GM19395 (cell line): ENCODE data around the gene TCTN1.
A peak's percentile ranks its signal among the peaks of the same experiment; 100 is the strongest.
"Not testable (repeated sequence)": the region's sequence is repeated elsewhere in the genome, so short reads cannot be mapped to it uniquely, and the experiment has no call there.

Experiments
- ATAC-seq: cut with Tn5 transposase; IDR thresholded peaks from one replicate; pipeline ENCODE4 v1.9.1; 2021; ENCODE audit warnings: mild to moderate bottlenecking, moderate library complexity; ENCODE audit not compliant: unreplicated experiment

Gene TCTN1

GRCh38 chr12:110613771-110614684, at the start of gene TCTN1:
TSS of gene TCTN1 (plus strand) at chr12:110614129. CDS start at chr12:110614183, 54 bp downstream.
- ATAC-seq = peak; percentile 89

GRCh38 chr12:110564471-110564991, 49.4 kb upstream of the TCTN1 start:
- ATAC-seq = no peak

- ATAC-seq = no peak
Observed at GRCh38 chr12:110565894-110566871, 47.7 kb upstream of the TCTN1 start.

- no peak for ATAC-seq
Observed at GRCh38 chr12:110566993-110567392, 46.9 kb upstream of the TCTN1 start.

GRCh38 chr12:110568752-110569151, 45.2 kb upstream of the TCTN1 start:
- no peak for ATAC-seq

GRCh38 chr12:110569838-110570237, 44.1 kb upstream of the TCTN1 start:
- not testable (repeated sequence) for ATAC-seq

GRCh38 chr12:110570798-110571197, 43.1 kb upstream of the TCTN1 start:
- not testable (repeated sequence) for ATAC-seq

GRCh38 chr12:110574044-110574443, 39.9 kb upstream of the TCTN1 start:
- no peak for ATAC-seq

GRCh38 chr12:110574717-110575230, 39.2 kb upstream of the TCTN1 start:
- ATAC-seq = not testable (repeated sequence)

GRCh38 chr12:110575326-110575725, 38.6 kb upstream of the TCTN1 start:
- ATAC-seq = no peak

- ATAC-seq = no peak
Observed at GRCh38 chr12:110576504-110576903, 37.4 kb upstream of the TCTN1 start.

GRCh38 chr12:110577864-110578693, 35.9 kb upstream of the TCTN1 start:
- ATAC-seq = peak; percentile 40

- no peak for ATAC-seq
Observed at GRCh38 chr12:110578694-110579534, 35.0 kb upstream of the TCTN1 start.

- ATAC-seq = no peak
Observed at GRCh38 chr12:110579535-110580253, 34.2 kb upstream of the TCTN1 start.

- ATAC-seq = no peak
Observed at GRCh38 chr12:110581931-110582275, 32.0 kb upstream of the TCTN1 start.

- peak; percentile 29 for ATAC-seq
Observed at GRCh38 chr12:110582276-110583136, 31.4 kb upstream of the TCTN1 start.
